HCT116 (cell line): ENCODE data around the gene GMDS. TPM values are rescaled to one million over a fixed set of nuclear protein-coding genes. Genes with fewer than 3 reads are reported as not detected.

Source experiments
- ATAC-seq: fragments of 200-7000 bp; cut with Tn5 transposase; 2 replicates; pipeline ENCODE4 v1.9.1; 2020; ENCODE audit warnings: mild to moderate bottlenecking, moderate library complexity
- BruUV-seq: library from RNA; stranded (reverse); fragments of 400-500 nt; replicated peaks from 2 replicates; lab custom pipeline; 2021; lab: Mats Ljungman, UMichigan
- CTCF ChIA-PET: fragments of 300-600 bp; sonication (Branson Sonifier 250); formaldehyde crosslinking; loops from one replicate; lab custom pipeline; 2021; ENCODE audit warnings: antibody characterized with exemption; lab: Charles Lee
- POLR2A ChIA-PET: fragments of 300-600, 350-600 bp; sonication (Branson Sonifier 250); formaldehyde crosslinking; loops from one replicate; lab custom pipeline; 2021; ENCODE audit warnings: antibody characterized with exemption; lab: Charles Lee
- RAD21 ChIA-PET, 2 experiments: fragments of 300-600 bp; sonication (Branson Sonifier 250); formaldehyde crosslinking; loops; one replicate each; lab custom pipeline; 2023; ENCODE audit warnings: low total read pairs in 2 of 2; ENCODE audit not compliant: uncharacterized antibody in 2 of 2, unreplicated experiment in 2 of 2, low non-redundant PET in 1 of 2; lab: Charles Lee
- DNase-seq: peaks from one replicate; pipeline ENCODE4 v3.0.0-alpha.2; 2010; ENCODE audit warnings: low read depth, low spot score
- H2AFZ ChIP-seq: fragments of 200-600 bp; shearing (Covaris generic), sonication (generic); 2 replicates; pipeline ENCODE4 v1.6.1; 2017; ENCODE audit warnings: low read depth, mixed run types, mixed read lengths, antibody characterized with exemption, low read length; ENCODE audit not compliant: poor library complexity, severe bottlenecking
- H3K27ac ChIP-seq: 2 replicates; pipeline ENCODE4 v1.5.1; 2012; ENCODE audit warnings: low read depth, low read length
- H3K27me3 ChIP-seq: fragments of 200-600 bp; sonication (generic); 2 replicates; pipeline ENCODE4 v1.6.1; 2016; ENCODE audit warnings: mixed run types, low read length, mixed read lengths; ENCODE audit not compliant: insufficient read depth
- H3K36me3 ChIP-seq, 2 experiments: fragments of 200-500 bp in 1 of 2; fragments of 200-600 bp in 1 of 2; sonication (Bioruptor generic) in 1 of 2; sonication (generic) in 1 of 2; 2 replicates each; pipeline versions ENCODE4 v1.5.1 to v1.6.1; 2014 to 2016; ENCODE audit warnings: low read length in 2 of 2, inconsistent platforms in 1 of 2, mixed read lengths in 1 of 2, mixed run types in 1 of 2; ENCODE audit not compliant: insufficient read depth in 2 of 2, control insufficient read depth in 1 of 2
- H3K4me1 ChIP-seq, 2 experiments: fragments of 200-600 bp in 1 of 2; sonication (generic) in 1 of 2; 2 replicates each; pipeline versions ENCODE4 v1.5.1 to v1.6.1; 2012 to 2017; ENCODE audit warnings: low read length in 2 of 2, inconsistent platforms in 1 of 2, mild to moderate bottlenecking in 1 of 2, mixed read lengths in 1 of 2, mixed run types in 1 of 2, moderate library complexity in 1 of 2; ENCODE audit not compliant: insufficient read depth in 2 of 2, control insufficient read depth in 1 of 2
- H3K4me2 ChIP-seq: fragments of 200-600 bp; sonication (generic); 2 replicates; pipeline ENCODE4 v1.6.1; 2017; ENCODE audit warnings: mixed run types, low read length, mixed read lengths
- H3K4me3 ChIP-seq, 2 experiments: fragments of 200-600 bp in 1 of 2; sonication (generic) in 1 of 2; replicated peaks in 1 of 2; 2 replicates each; pipeline ENCODE4 v1.5.1; 2011 to 2016; ENCODE audit warnings: low read length in 2 of 2, control low read depth in 1 of 2, low read depth in 1 of 2, mild to moderate bottlenecking in 1 of 2, mixed read lengths in 1 of 2, mixed run types in 1 of 2
- H3K79me2 ChIP-seq: fragments of 200-600 bp; sonication (generic); 2 replicates; pipeline ENCODE4 v1.6.1; 2017; ENCODE audit warnings: mild to moderate bottlenecking, mixed run types, low read length, moderate library complexity, mixed read lengths; ENCODE audit not compliant: insufficient read depth
- H3K9ac ChIP-seq: fragments of 200-600 bp; sonication (generic); 2 replicates; pipeline ENCODE4 v1.6.1; 2016; ENCODE audit warnings: low read length, mixed read lengths
- H3K9me2 ChIP-seq: fragments of 200-600 bp; sonication (generic), shearing (Covaris generic); 2 replicates; pipeline ENCODE4 v1.6.1; 2017; ENCODE audit warnings: mixed run types, mild to moderate bottlenecking, moderate library complexity; ENCODE audit not compliant: insufficient read depth
- H3K9me3 ChIP-seq, 2 experiments: fragments of 200-500 bp in 1 of 2; fragments of 200-600 bp in 1 of 2; sonication (Bioruptor generic) in 1 of 2; sonication (generic) in 1 of 2; 2 replicates each; pipeline ENCODE4 v1.6.1; 2014 to 2017; ENCODE audit warnings: low read length in 2 of 2, mixed read lengths in 2 of 2, inconsistent platforms in 1 of 2, low read depth in 1 of 2, mild to moderate bottlenecking in 1 of 2, mixed run types in 1 of 2, moderate library complexity in 1 of 2; ENCODE audit not compliant: control insufficient read depth in 1 of 2, insufficient read depth in 1 of 2
- H4K20me1 ChIP-seq: fragments of 200-600 bp; sonication (generic), shearing (Covaris generic); 2 replicates; pipeline ENCODE4 v1.6.1; 2017; ENCODE audit warnings: mixed run types, mild to moderate bottlenecking, moderate library complexity; ENCODE audit not compliant: insufficient read depth
- CBX3 ChIP-seq: IDR thresholded peaks from 2 replicates; pipeline ENCODE4 v1.6.1; 2012; ENCODE audit warnings: low read depth
- CEBPB ChIP-seq: IDR thresholded peaks from 2 replicates; pipeline ENCODE4 v1.6.1; 2012; ENCODE audit warnings: low read depth
- EGR1 ChIP-seq: IDR thresholded peaks from 2 replicates; pipeline ENCODE4 v1.6.1; 2012; ENCODE audit warnings: low read depth
- ELF1 ChIP-seq: IDR thresholded peaks from 2 replicates; pipeline ENCODE4 v1.6.1; 2012; ENCODE audit warnings: low read depth, borderline replicate concordance
- EZH2 ChIP-seq: fragments of 200-600 bp; sonication (generic); IDR thresholded peaks from 2 replicates; pipeline ENCODE4 v1.6.1; 2017; ENCODE audit warnings: antibody characterized with exemption, mixed run types
- FOSL1 ChIP-seq: IDR thresholded peaks from 2 replicates; pipeline ENCODE4 v1.6.1; 2012; ENCODE audit warnings: low read depth
- JUND ChIP-seq: IDR thresholded peaks from 2 replicates; pipeline ENCODE4 v1.6.1; 2012
- POLR2A ChIP-seq: IDR thresholded peaks from 2 replicates; pipeline ENCODE4 v1.7.0; 2011; ENCODE audit warnings: borderline replicate concordance; ENCODE audit not compliant: insufficient read depth, insufficient read length; ENCODE audit errors: extremely low read depth
- POLR2AphosphoS5 ChIP-seq: IDR thresholded peaks from 2 replicates; pipeline ENCODE4 v1.6.1; 2011; ENCODE audit warnings: mild to moderate bottlenecking, low read depth, low read length, moderate library complexity
- SIN3A ChIP-seq: IDR thresholded peaks from 2 replicates; pipeline ENCODE4 v1.6.1; 2012; ENCODE audit warnings: low read depth
- SP1 ChIP-seq: IDR thresholded peaks from 2 replicates; pipeline ENCODE4 v1.6.1; 2012; ENCODE audit warnings: low read depth
- TCF7L2 ChIP-seq: IDR thresholded peaks from 2 replicates; pipeline ENCODE4 v1.7.0; 2011; ENCODE audit warnings: borderline replicate concordance, inconsistent platforms; ENCODE audit not compliant: insufficient read depth, insufficient read length; ENCODE audit errors: extremely low read depth
- YY1 ChIP-seq: IDR thresholded peaks from 2 replicates; pipeline ENCODE4 v1.6.1; 2011; ENCODE audit warnings: low read length, low read depth, moderate library complexity, mild to moderate bottlenecking; ENCODE audit not compliant: insufficient replicate concordance; ENCODE audit errors: extremely low read depth
- intact Hi-C: fragments of 100-400 bp; cut with micrococcal nuclease; formaldehyde crosslinking; loops from 2 replicates; pipeline ENCODE4 v1.10.0; 2022
- total RNA-seq: library from RNA; stranded (reverse); gene quantifications from one replicate; pipeline ENCODE4 v1.2.1, GENCODE V29; 2021; ENCODE audit not compliant: unreplicated experiment
- TF ChIP-seq, protein P1 (sequence below): IDR thresholded peaks from 2 replicates; pipeline ENCODE4 v1.6.1; 2012; ENCODE audit warnings: low read depth

The GMDS gene
- total RNA-seq, 1 experiment from 2014 or later = 34.4 TPM

GRCh38 chr6:2242311-2242710, 3.1 kb downstream of the GMDS start (continued):
- TF ChIP-seq YY1 = no peak
- no peak for TF ChIP-seq ELF1
- no peak for TF ChIP-seq POLR2A
- TF ChIP-seq SIN3A = no peak

DNA sequence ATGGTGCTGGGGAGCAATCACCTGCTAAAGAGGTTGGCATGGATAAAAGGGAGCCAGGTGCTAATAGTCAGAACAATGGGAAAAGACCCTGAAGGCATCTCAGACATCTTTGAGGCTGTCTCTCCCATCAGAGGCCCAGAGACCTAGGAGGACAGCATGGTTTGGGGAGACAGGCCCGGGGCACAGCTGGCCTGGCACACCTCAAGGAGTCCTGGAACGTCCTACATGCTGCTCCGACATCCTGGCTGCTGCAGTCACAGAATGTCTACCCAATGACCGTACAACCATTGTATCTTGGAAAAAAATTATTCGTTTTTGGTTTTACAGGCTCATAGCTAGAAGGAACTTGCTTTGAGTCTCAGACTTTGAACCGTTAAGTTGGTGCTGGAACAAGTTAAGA, 4.4 kb downstream of the GMDS start:
- Histone ChIP-seq H3K27me3 (no peaks in the 10 kb centered on the region), H3K79me2 (peaks cover 23% of the 10 kb centered on the region), H3K9me2 (no peaks in the 10 kb centered on the region), H3K4me2 (no peak overlapping the region), H2AFZ (no peak overlapping the region), H3K4me1 (peaks cover 0 to 7% of the 10 kb centered on the region in 2 experiments; a peak in 1 of 4 replicates), H3K9me3 (no peaks in the 10 kb centered on the region), H3K36me3 (no peaks in the 10 kb centered on the region), H4K20me1 (no peaks in the 10 kb centered on the region), H3K9ac (no peak overlapping the region), H3K27ac (no peak overlapping the region)
- BruUV-seq = no TSS peak
- CTCF ChIA-PET = no interaction called here
- RAD21 ChIA-PET = no interaction called here
- intact Hi-C loops = no loop called here
- DNase-seq = no peak
- no peak for ATAC-seq
- TF ChIP-seq POLR2AphosphoS5 = no peak
- no peak for TF ChIP-seq TCF7L2
- TF ChIP-seq, all 23 proteins: peak for 0
- POLR2A ChIA-PET = no interaction called here
- no peak overlapping the region for H3K4me3 ChIP-seq

DNA sequence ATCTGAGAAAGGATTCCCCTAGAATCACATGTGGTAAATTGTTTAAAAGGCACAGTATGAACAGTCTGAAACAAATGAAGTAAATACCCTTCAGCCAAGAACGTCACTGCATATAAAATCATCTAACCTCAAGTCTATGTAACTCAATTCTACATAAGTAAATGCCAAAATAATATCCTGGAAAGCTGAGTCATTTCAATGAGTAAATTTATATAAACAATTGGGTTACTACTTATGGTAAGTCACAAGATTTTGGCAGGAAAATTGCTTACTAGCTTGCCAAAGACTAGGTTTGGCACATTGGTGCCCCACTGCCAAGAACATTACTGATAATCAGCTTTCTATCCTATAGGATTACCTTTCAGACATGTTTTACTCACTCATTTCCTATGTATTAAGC, 8.4 kb downstream of the GMDS start:
- no peak for ATAC-seq
- no peak overlapping the region for H3K4me3 ChIP-seq
- H4K20me1 ChIP-seq = no peaks in the 10 kb centered on the region
- H3K4me2 ChIP-seq = no peak overlapping the region
- H2AFZ ChIP-seq = no peak overlapping the region
- H3K9me2 ChIP-seq = no peaks in the 10 kb centered on the region
- no peaks in the 10 kb centered on the region for H3K27me3 ChIP-seq
- no peaks in the 10 kb centered on the region for H3K4me1 ChIP-seq
- H3K27ac ChIP-seq = no peak overlapping the region
- CTCF ChIA-PET = no interaction called here
- H3K79me2 ChIP-seq = 0 out of 2 replicates have a peak, but pooled peaks cover 5% of the 10 kb centered on the region
- H3K9me3 ChIP-seq = no peaks in the 10 kb centered on the region
- no peak overlapping the region for H3K9ac ChIP-seq
- RAD21 ChIA-PET = interaction anchor here in 1 of 2 experiments (0.7 kb wide), 1 partner anchor 10 kb away, joined by 3 read pairs; no protein-coding TSS in a partner anchor
- no TSS peak for BruUV-seq
- TF ChIP-seq SP1 = no peak
- no peak for TF ChIP-seq SIN3A
- TF ChIP-seq CEBPB = no peak
- TF ChIP-seq, protein P1, sequence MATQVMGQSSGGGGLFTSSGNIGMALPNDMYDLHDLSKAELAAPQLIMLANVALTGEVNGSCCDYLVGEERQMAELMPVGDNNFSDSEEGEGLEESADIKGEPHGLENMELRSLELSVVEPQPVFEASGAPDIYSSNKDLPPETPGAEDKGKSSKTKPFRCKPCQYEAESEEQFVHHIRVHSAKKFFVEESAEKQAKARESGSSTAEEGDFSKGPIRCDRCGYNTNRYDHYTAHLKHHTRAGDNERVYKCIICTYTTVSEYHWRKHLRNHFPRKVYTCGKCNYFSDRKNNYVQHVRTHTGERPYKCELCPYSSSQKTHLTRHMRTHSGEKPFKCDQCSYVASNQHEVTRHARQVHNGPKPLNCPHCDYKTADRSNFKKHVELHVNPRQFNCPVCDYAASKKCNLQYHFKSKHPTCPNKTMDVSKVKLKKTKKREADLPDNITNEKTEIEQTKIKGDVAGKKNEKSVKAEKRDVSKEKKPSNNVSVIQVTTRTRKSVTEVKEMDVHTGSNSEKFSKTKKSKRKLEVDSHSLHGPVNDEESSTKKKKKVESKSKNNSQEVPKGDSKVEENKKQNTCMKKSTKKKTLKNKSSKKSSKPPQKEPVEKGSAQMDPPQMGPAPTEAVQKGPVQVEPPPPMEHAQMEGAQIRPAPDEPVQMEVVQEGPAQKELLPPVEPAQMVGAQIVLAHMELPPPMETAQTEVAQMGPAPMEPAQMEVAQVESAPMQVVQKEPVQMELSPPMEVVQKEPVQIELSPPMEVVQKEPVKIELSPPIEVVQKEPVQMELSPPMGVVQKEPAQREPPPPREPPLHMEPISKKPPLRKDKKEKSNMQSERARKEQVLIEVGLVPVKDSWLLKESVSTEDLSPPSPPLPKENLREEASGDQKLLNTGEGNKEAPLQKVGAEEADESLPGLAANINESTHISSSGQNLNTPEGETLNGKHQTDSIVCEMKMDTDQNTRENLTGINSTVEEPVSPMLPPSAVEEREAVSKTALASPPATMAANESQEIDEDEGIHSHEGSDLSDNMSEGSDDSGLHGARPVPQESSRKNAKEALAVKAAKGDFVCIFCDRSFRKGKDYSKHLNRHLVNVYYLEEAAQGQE = no peak
- TF ChIP-seq CBX3 = no peak
- no peak for TF ChIP-seq JUND
- no peak for TF ChIP-seq FOSL1
- TF ChIP-seq EZH2 = no peak
- no peak for TF ChIP-seq EGR1
- no peaks in the 10 kb centered on the region for H3K36me3 ChIP-seq
- no peak for DNase-seq
- intact Hi-C loops = no loop called here
- POLR2A ChIA-PET = no interaction called here
